GM18505 (cell line): ENCODE measurements around the gene SMYD3.

Source experiments
- ATAC-seq: cut with Tn5 transposase; IDR thresholded peaks from one replicate; pipeline ENCODE4 v1.9.1; 2021; ENCODE audit not compliant: unreplicated experiment
- POLR2A ChIP-seq: IDR thresholded peaks from 4 replicates; pipeline ENCODE4 v1.6.1; 2011; ENCODE audit warnings: borderline replicate concordance; ENCODE audit not compliant: insufficient read depth, insufficient read length; ENCODE audit errors: extremely low read depth

The SMYD3 gene

DNA sequence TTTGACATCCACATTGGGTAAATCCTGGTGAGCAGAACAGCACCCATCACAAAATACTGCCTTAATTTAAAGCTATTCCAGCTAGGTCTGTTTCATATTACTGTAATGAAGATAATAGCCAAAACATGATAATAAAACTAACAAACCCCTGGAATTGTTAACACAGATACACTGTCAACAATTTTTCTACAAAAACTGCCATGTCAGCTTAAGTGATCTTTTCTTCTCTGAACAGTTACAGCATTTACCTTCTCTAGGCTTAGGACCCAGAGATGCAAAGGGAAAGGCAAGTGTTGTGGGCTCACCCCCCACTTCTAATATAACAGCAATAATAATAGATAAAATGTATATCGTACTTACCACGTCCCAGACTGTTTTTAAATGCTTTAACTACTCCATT is 92.1 kb downstream of the SMYD3 start:
- no peak for ATAC-seq
- no peak for TF ChIP-seq POLR2A

DNA sequence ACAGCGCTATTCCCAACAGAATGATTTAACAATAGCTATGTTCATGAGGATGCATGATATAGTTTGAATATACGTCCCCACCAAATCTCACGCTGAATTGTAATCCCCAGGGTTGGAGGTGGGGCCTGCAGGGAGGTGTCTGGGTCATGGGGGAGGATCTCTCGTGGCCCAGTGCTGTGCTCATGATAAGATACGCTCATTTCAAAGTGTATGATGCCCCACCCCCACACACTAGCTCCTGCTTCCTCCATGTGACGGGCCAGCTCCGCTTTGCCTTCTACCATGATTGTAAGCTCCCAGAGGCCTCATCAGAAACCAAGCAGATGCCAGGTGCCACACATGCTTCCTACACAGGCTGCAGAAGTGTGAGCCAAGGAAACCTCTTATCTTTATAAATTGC is 93.6 kb downstream of the SMYD3 start:
- ATAC-seq = no peak
- TF ChIP-seq POLR2A = no peak

DNA sequence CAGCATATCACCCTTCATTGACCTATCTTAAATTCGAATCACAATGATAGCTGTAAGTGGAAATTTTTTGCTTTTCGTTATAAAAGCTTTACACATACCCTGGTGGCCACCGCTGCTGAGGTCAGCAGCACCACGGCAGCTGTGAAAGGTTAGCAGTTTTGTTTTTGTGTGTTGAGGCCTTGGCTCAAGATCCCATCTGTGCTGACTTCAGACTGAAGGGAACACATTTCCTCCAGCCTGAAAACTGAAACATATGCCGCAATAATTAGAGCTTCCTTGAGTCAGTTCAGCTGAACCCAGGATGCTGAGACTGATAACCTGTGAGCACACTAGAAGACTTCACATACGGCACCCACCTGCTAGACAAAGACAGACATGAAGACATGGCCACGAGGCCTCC is 103.0 kb downstream of the SMYD3 start:
- no peak for ATAC-seq
- TF ChIP-seq POLR2A = no peak

DNA sequence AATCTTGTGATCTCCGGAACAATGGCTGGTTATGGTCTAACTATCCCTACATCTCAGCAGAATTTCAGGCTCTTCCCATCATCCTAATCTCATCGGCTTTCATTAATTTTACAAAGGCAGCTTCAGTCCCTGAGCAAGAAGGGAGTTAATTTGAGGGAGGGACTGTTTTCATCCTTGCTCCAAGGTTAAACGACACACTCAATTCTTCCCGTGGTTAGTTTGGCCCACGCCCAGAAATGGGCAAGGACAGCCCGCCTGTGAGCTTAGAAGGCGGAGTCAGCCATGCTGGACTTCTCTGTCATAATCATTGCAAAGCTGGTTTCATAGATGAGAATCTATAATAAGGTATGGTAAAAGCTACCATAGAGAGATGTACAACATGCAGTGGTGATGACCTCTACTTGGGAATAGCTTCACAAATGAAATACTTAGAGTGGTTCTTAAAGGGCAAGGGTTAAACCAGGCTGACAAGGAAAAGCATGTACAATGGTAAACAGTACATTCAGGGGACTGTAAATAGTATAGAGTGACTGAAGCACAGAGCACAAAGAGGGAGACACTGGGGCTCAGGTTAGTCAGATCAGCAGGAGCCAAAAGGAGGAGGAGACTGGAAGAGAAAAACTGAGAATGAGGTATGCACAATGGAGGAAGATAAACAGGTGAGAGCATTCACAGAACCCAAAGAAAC is 108.8 kb downstream of the SMYD3 start:
- TF ChIP-seq POLR2A = no peak
- no peak for ATAC-seq

DNA sequence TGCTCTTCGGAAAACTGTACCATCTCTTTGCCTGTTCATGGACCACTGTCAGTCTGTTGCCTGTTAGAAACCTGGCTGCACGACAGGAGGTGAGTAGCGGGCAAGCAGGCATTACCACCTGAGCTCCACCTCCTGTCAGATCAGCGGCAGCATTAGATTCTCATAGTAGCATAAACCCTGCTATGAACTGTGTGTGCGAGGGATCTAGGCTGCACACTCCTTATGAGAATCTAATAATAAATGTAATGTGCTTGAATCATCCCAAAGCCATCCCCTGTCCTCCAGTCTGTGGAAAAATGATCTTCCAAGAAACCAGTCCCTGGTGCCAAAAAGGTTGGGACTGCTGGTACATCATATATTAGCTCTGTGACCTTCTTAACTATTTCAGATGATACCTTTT is 110.0 kb downstream of the SMYD3 start:
- TF ChIP-seq POLR2A = no peak
- no peak for ATAC-seq

DNA sequence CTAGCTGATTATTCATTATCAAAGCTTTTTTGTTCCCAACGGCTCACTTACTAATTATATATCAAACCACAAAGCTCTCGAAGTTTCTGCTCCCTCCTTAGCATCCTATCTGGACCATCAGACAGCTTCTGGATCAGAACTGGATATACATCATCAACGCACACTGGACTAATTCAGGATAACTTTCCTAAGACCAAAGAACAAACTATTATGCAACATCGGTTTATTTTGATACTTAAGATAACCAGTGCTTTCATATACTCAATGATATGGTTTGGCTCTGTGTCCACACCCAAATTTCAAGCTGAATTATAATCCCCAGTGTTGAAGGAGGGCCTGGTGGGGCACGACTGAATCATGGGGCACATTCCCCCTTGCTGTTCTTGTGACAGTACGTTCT is 110.8 kb downstream of the SMYD3 start:
- no peak for ATAC-seq
- TF ChIP-seq POLR2A = no peak

DNA sequence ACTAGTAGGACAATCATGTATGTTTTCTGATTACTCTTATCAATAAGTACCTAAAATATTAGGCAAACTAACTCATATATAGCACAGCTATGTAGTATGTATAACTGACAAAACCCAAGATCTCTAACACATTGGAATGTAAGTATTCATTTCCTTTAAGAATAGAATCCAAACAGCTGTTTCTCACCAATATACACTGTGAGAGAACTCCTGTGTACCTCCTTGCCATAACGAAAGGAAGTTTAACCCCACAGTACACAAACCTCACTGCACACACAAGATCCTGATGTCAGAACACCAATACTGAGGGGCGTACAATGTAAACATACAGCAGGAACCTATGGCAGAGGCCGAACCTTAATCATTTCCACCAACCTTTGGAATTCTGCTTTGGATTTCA is 113.0 kb downstream of the SMYD3 start:
- TF ChIP-seq POLR2A = no peak
- no peak for ATAC-seq

DNA sequence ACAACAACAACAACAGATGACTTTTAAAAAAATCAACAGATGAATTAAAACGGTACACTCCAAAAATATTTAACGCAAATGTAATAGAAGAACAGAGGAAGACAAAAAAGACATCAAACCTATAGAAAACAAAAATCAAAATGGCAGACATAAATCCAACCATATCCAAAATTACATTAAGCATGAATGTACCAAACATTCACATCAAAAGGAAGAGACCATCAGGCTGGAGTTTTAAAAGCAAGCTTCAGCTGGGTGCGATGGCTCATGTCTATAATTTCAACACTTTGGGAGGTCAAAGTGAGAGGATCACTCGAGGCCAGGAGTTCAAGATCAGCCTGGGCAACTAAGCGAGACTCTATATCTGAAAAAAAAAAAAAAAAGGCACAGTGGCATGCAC is 116.2 kb downstream of the SMYD3 start:
- no peak for TF ChIP-seq POLR2A
- no peak for ATAC-seq

DNA sequence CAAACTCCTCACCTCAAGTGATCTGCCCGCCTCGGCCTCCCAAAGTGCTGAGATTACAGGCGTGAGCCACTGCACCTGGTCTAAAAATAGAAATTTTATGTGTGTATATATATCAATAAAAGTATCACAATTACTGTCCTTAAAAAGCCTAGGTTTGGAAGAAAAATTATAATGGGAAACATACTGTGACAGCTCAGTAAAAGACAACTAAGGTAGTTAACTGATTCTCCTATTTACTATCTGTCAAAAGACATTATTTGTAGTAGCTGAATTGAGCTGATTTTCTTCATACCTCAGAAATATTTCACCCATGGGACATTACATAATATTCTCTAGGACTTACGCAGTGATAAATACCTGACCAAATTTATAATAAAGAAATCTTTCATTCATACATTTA is 122.5 kb downstream of the SMYD3 start:
- ATAC-seq = no peak
- no peak for TF ChIP-seq POLR2A

DNA sequence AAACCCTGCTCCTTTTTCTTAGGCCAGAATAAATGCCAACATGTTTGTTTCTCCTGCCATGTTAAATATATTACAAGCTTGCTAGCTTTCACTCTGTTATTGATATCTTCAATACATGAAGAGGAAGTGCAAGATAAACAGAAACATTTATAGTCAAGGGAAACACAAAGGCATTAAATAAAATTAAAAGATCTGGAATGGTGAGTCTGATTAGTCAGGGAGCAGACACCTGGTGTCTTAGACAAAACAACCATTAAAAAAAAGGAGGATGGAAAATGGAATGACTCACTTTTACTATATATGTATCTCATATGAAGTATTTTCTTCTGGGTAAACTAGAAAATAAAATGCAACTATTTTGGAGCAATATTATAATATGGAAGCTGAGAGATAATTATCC is 123.3 kb downstream of the SMYD3 start:
- ATAC-seq = no peak
- no peak for TF ChIP-seq POLR2A

DNA sequence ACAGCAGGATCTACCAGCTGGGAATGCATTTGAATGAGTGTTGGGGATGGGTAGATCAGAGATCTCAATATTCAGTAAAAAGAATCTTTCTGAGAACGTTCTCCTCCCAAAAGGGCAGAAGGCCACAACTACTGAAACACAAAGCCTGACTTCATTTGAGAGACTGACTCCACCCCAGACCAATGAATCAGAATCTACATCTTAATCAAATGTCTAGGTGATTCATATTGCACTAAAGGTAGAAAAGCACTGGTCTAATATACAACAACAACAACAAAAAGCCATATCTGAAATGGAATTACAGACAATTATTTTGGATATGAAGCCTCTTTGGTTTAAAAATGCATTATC is 123.9 kb downstream of the SMYD3 start:
- no peak for TF ChIP-seq POLR2A
- no peak for ATAC-seq

DNA sequence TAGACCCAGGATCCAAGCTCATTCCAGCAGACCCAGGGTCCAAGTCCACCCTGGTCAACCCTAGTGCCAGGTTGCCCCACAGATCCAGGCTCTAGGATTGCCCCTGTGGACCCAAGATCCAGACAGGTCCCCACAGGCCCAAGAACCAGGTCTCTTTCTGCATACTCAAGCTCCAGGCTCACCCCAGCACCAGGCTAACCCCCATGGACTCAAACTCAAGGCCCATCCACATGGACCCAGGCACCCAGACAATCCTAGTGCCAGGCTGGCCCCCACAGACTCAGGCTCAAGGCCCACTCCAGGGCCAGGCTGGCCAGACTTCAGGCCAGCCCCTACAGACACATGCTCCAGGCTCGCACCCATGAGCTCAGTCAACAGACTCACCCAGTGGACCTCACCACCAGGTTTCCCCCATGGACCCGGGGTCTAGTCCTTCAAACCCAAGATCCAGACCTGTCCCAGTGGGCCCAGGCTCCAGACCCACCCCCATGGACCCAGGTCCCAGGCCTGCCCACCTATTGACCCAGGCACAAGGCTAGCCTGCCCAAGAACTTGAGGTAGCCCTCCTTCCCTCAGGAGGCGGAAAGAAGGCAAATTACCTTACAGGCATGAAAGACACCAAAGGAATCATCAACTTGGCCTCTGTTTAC is 124.4 kb downstream of the SMYD3 start:
- TF ChIP-seq POLR2A = no peak
- no peak for ATAC-seq

DNA sequence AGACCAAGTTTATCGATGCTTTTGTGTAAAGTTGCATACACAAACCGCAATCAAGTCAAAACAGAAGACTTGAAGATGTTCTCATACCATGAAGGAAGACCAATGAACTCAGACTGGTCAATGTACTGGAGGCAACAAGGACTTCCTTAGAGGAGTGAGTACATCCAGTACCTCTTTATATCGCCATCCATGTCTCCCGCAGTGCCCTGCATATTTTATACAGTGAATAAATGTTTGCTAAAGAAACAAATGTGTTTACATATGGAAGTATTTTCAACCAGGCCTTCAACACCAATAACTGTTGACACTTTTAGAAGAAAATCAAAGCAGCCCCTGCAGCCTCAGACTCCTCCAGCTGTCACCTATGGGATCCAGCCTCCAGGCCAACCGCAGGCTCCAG is 125.6 kb downstream of the SMYD3 start:
- TF ChIP-seq POLR2A = no peak
- no peak for ATAC-seq

DNA sequence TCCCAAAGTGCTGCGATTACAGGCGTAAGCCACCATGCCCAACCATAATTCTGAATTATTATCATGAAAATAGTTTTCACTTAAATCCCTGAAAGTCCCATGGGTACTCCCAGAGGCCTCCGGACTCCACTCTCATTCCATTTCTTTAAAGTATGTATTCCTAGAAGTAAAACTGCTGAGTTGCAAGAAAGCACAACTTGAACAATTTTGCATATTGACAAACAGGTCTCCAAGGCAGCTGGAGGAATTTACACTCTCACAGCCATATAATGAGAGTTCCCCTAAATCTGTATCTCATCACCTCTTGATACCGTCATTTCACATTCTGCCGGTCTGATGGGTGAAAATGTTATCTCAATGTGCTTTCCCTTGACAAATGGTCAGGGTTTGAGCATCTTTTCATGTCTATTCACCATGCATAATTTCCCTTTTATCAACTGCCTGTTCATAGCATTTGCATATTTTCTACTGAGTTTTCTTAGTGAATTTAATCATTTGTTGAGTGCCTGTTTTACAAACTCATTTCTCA is 129.4 kb downstream of the SMYD3 start:
- TF ChIP-seq POLR2A = no peak
- ATAC-seq = no peak
